Thyroid gland (tissue), 4 donors: ENCODE measurements around the gene ABCC6.

Experiments
- CTCF ChIP-seq, 6 experiments: fragments of 200-600 bp in 3 of 6; fragments of 450-650 bp in 3 of 6; sonication (generic) in 3 of 6; IDR thresholded peaks; one replicate each; pipeline ENCODE4 v1.5.1; 2016 to 2019; ENCODE audit warnings: antibody characterized with exemption in 6 of 6, mild to moderate bottlenecking in 2 of 6, inconsistent platforms in 1 of 6, moderate library complexity in 1 of 6
- POLR2A ChIP-seq, 2 donors: fragments of 450-650 bp; IDR thresholded peaks; one replicate each; pipeline ENCODE4 v1.6.1; 2017; ENCODE audit warnings: antibody characterized with exemption in 2 of 2, mild to moderate bottlenecking in 2 of 2, moderate library complexity in 1 of 2

- TF ChIP-seq CTCF (IDR thresholded peaks at IDR 0.05) (no peak), POLR2A (IDR thresholded peaks at IDR 0.05) (no peak)
Measured at GRCh38 chr16:16121185-16121727, 102.0 kb downstream of the ABCC6 start.
